ENCODE data around the gene KIF26B.

KIF26B gene

DNA sequence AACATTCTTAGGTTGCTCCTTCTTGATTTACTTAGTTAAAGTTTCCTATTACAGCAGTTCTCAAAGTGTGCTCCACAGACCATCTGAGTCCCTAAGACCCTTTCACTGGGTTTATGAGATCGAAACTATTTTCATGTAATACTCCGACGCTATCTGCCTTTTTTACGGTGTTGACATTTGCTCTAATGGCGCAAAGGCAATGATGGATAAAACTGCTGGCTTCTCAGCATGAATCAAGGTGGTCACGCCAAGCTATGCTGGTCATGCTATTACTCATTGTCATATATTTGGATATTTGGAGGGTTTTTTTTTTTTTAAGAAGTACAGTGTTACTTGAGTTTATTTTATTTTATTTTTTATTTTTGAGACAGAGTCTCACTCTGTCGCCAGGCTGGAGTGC is 235.1 kb downstream of the KIF26B start:
- TF ChIP-seq, protein P1, sequence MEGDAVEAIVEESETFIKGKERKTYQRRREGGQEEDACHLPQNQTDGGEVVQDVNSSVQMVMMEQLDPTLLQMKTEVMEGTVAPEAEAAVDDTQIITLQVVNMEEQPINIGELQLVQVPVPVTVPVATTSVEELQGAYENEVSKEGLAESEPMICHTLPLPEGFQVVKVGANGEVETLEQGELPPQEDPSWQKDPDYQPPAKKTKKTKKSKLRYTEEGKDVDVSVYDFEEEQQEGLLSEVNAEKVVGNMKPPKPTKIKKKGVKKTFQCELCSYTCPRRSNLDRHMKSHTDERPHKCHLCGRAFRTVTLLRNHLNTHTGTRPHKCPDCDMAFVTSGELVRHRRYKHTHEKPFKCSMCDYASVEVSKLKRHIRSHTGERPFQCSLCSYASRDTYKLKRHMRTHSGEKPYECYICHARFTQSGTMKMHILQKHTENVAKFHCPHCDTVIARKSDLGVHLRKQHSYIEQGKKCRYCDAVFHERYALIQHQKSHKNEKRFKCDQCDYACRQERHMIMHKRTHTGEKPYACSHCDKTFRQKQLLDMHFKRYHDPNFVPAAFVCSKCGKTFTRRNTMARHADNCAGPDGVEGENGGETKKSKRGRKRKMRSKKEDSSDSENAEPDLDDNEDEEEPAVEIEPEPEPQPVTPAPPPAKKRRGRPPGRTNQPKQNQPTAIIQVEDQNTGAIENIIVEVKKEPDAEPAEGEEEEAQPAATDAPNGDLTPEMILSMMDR (IDR thresholded peaks at IDR 0.05), result no peak

DNA sequence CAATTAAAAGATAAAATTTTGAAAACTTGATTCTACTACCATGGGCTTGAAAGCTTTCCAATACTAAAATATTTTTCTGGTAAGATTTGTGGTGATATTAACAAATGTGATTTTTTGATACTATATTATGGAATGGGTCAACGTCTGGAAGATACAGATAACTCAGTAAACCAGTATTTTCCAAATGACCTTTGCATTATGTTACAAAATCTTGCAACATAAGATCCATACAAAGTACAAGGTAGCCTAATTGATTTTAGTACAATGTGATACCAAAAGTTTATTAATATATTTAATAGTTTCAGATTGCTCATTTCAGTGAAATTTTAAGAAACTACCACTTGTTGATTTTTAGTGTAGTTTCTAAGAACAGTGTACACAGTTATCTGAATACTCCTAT is 236.2 kb downstream of the KIF26B start:
- TF ChIP-seq, protein P1 (IDR thresholded peaks at IDR 0.05), result no peak

DNA sequence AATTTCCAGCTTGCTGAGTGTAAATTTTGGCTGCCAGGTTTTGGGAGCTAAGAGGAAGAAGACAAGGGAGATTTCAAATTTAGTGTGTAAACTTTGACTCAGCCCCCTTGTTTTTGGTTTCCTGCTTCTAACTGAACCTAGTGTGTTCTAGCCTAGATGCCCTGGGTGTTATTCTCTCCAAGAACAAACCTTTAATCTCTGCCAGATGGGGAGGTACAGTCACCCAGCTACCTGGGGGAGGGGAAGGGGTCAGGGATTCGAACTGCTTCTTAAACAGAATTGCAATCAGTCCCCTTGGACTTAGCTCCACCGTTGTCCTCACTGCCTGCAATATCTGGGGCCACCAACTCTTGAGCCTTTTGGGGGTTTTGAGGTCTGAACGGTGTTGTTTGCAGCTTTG is 238.9 kb downstream of the KIF26B start:
- TF ChIP-seq, protein P1 (IDR thresholded peaks at IDR 0.05), result no peak

DNA sequence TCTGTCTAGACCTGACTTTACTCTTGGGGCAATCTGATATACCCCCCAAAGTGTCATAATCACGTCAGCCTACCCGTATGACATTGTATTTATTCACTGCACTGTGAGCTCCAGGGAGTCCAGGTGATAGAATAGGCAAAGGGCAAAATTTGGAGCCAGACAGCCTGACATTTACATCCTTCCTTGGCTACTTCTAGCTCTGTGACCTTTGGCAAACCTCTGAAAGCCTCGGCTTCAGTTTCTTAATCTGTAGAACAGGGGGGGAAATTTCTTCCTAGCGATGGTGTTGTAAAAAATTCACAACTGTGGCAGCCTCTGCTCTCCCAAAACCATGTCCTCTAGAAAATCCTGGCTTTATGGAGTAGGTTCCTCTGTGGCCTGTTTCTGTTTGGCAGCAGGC is 240.9 kb downstream of the KIF26B start:
- TF ChIP-seq, protein P1 (IDR thresholded peaks at IDR 0.05), result no peak

DNA sequence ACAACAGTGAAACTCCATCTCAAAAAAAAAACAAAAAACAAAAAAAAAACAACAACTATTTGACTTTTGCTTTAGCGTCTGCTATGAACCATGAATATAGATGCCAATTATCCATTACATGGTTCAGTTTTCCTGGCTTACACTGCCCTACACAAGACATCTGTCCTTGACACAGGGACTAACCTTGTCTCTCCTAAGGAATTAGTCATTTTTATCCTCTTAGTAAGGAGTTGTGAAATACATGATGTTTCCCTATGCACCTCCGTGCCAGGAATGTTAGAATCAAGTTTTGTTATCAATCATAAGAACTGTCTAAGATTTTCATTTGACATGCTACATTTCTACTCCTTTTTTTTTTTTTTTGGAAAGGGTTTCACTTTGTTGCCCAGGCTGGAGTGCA is 241.8 kb downstream of the KIF26B start:
- TF ChIP-seq, protein P1 (IDR thresholded peaks at IDR 0.05), result no peak

DNA sequence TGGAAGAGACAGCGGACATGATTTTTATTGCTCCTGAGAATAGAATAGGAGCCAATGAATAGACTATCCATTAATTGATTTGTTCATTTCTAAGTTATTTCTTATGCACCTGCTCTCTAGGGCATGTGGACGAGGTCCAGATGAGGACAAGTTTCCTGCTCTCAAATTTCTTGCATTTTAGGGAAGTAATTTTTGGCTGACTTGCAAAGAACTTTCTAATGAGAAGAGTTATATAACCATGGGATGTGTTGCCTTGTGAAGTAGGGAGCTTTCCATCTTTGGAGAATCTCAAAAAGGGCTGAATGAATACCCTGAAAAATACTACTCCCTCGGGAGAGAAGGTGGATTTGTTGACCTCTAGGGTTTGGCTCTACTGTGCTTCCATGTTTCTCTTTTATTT is 243.0 kb downstream of the KIF26B start:
- TF ChIP-seq, protein P1 (IDR thresholded peaks at IDR 0.05), result no peak

DNA sequence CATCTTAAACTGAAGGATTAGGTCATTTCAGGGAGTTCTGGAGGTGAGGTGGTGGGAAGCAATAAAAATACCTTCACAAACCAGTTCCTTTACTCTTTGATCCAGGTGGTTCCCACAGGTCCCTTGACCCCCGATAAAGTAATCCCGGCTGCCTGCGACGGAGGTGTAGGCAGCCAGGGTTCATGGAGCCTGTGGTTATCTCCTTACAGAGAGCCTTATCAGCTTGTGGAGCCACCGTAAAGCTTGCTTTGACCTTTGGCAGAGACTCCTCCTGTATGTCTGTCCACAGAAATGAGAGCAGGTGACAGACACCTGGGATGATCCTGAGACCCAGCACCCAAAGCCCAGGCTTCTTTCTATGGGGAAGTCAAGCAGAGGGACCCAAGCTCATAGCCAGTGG is 243.4 kb downstream of the KIF26B start:
- TF ChIP-seq, protein P1 (IDR thresholded peaks at IDR 0.05), result no peak

DNA sequence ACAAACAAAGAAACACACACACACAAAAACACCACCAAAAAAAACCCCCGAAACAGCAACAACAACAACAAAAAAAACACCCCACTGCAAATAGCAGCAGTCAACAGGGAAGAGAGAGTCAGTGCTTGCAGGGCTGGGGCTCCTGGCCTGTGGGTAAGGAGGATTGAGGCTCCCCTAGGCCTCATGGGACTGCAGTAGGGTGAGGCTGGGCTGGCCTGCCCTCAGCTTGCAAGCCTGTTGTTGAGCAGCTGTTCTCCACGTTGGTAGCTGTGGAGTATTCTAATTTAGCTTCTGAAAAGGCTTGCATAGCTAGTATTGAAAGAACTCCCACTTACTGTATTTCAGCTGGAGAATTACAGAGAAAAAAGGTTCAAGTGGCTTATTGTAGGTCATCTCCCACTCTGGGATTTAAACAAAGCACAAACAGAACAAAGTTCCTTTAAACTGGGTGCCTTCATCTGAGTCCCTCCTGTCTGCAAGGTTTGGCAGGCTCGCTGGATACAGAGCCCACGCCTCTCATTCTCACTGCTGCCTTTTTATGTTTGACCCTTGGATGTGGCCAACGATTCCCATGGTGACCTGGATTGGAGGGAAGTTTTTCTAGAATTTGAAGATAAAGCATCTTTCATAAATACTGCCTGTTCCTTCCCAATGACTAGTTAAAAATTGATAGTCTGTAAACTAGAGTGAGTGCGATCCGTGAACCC is 247.2 kb downstream of the KIF26B start:
- TF ChIP-seq, protein P1 (IDR thresholded peaks at IDR 0.05), result no peak
